Activated T-cell treated with anti-CD3 and anti-CD28 coated beads, Interleukin-2, amount 50 U/mL, for 24 hours (primary cell): ENCODE measurements around the gene AGMO.

Experiments
- DNase-seq: peaks from one replicate; pipeline ENCODE4 v3.0.0-alpha.2; 2020
- H3K27ac Mint-ChIP-seq: 2 replicates; pipeline ENCODE4 v1.8.0; 2020; ENCODE audit warnings: mild to moderate bottlenecking, mixed read lengths
- H3K27me3 Mint-ChIP-seq: 2 replicates; pipeline ENCODE4 v1.8.0; 2020; ENCODE audit warnings: mixed read lengths
- H3K36me3 Mint-ChIP-seq: 2 replicates; pipeline ENCODE4 v1.8.0; 2020; ENCODE audit warnings: low read depth, mixed read lengths
- H3K4me1 Mint-ChIP-seq: 2 replicates; pipeline ENCODE4 v1.8.0; 2020; ENCODE audit warnings: low read depth, mixed read lengths
- H3K4me3 Mint-ChIP-seq: 2 replicates; pipeline ENCODE4 v1.8.0; 2020; ENCODE audit warnings: mild to moderate bottlenecking, moderate library complexity, mixed read lengths
- H3K9me3 Mint-ChIP-seq: 2 replicates; pipeline ENCODE4 v1.8.0; 2020; ENCODE audit warnings: mixed read lengths

The AGMO gene

GRCh38 chr7:15219758-15220157 lies 342.1 kb downstream of the AGMO start:
- H3K4me3 Mint-ChIP-seq, result no peak overlapping the region
- H3K36me3 Mint-ChIP-seq, result no peaks in the 10 kb centered on the region
- no peaks in the 10 kb centered on the region for H3K27me3 Mint-ChIP-seq
- H3K27ac Mint-ChIP-seq, result no peak overlapping the region
- no peaks in the 10 kb centered on the region for H3K9me3 Mint-ChIP-seq
- no peaks in the 10 kb centered on the region for H3K4me1 Mint-ChIP-seq
- no peak for DNase-seq

GRCh38 chr7:15218261-15218660 lies 343.6 kb downstream of the AGMO start:
- DNase-seq, result no peak
- H3K36me3 Mint-ChIP-seq, result no peaks in the 10 kb centered on the region
- H3K4me3 Mint-ChIP-seq, result no peak overlapping the region
- H3K9me3 Mint-ChIP-seq, result no peaks in the 10 kb centered on the region
- no peaks in the 10 kb centered on the region for H3K27me3 Mint-ChIP-seq
- no peak overlapping the region for H3K27ac Mint-ChIP-seq
- no peaks in the 10 kb centered on the region for H3K4me1 Mint-ChIP-seq

- Mint-ChIP-seq H3K36me3 (no peaks in the 10 kb centered on the region), H3K4me1 (no peaks in the 10 kb centered on the region), H3K4me3 (no peak overlapping the region)
These were observed 346.2 kb downstream of the AGMO start for GRCh38 chr7:15215616-15216015.

DNA sequence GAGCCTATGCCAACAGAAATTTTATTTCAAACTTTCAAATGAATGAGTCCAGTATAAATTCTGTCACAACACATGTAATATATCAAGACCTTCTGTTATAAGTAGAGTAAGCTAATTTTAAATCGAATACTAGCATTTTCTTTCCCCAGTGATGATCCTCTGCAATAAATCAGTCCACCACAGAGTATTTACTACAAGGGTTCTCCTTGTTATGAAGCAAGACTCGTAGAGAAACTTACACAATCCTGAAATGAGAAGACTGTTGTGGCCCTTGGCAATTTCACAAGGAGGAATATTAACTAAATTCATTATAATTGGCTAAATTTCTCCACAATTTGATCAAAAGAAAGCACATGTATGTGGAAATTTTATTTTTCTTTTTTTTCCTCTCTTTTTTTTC lies 346.8 kb downstream of the AGMO start:
- no peaks in the 10 kb centered on the region for H3K27me3 Mint-ChIP-seq
- no peak overlapping the region for H3K27ac Mint-ChIP-seq
- no peaks in the 10 kb centered on the region for H3K9me3 Mint-ChIP-seq
- no peak for DNase-seq
- no peaks in the 10 kb centered on the region for H3K4me1 Mint-ChIP-seq
- no peak overlapping the region for H3K4me3 Mint-ChIP-seq
- no peaks in the 10 kb centered on the region for H3K36me3 Mint-ChIP-seq

More at GRCh38 chr7:15215616-15216015, 346.2 kb downstream of the AGMO start:
- Mint-ChIP-seq H3K9me3 (no peaks in the 10 kb centered on the region), H3K27me3 (no peaks in the 10 kb centered on the region), H3K27ac (no peak overlapping the region)
- no peak for DNase-seq

GRCh38 chr7:15213093-15213492 lies 348.7 kb downstream of the AGMO start:
- no peak for DNase-seq
- no peaks in the 10 kb centered on the region for H3K36me3 Mint-ChIP-seq
- no peaks in the 10 kb centered on the region for H3K9me3 Mint-ChIP-seq
- no peaks in the 10 kb centered on the region for H3K4me1 Mint-ChIP-seq
- no peak overlapping the region for H3K4me3 Mint-ChIP-seq
- no peak overlapping the region for H3K27ac Mint-ChIP-seq
- no peaks in the 10 kb centered on the region for H3K27me3 Mint-ChIP-seq

DNA sequence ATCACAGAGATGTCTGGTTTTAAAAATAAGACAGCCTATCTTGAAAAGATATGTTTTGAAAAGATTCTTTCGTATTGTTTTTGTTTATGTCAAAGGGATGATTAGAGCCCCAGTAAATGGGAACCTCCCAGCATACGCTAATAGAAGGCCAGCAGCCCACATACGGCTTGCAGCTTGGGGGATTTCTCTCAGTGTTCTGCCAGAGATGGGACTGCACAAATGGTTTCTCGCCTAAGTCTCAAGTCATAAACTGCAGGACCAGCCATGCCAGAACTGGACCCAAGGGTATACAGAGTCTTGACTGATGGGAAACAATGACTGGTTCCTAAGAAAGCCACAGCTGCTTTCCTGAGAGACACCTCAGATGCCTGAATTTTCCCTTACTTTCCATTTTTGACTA lies 352.4 kb downstream of the AGMO start:
- Mint-ChIP-seq H3K4me3 (no peak overlapping the region), H3K4me1 (no peaks in the 10 kb centered on the region), H3K27ac (no peak overlapping the region), H3K9me3 (peaks cover 2% of the 10 kb centered on the region), H3K36me3 (no peaks in the 10 kb centered on the region), H3K27me3 (no peaks in the 10 kb centered on the region)
- no peak for DNase-seq

- Mint-ChIP-seq H3K27ac (no peak overlapping the region), H3K4me1 (no peaks in the 10 kb centered on the region), H3K9me3 (peaks cover 2% of the 10 kb centered on the region), H3K4me3 (no peak overlapping the region), H3K27me3 (no peaks in the 10 kb centered on the region), H3K36me3 (no peaks in the 10 kb centered on the region)
- DNase-seq, result no peak
These were observed 357.4 kb downstream of the AGMO start for GRCh38 chr7:15204421-15204820.

- DNase-seq, result no peak
- Mint-ChIP-seq H3K27me3 (no peaks in the 10 kb centered on the region), H3K36me3 (no peaks in the 10 kb centered on the region), H3K4me3 (no peak overlapping the region), H3K9me3 (no peaks in the 10 kb centered on the region), H3K27ac (no peak overlapping the region), H3K4me1 (no peaks in the 10 kb centered on the region)
These were observed 362.3 kb downstream of the AGMO start for GRCh38 chr7:15199482-15199881.

- no peak overlapping the region for H3K4me3 Mint-ChIP-seq
- H3K27me3 Mint-ChIP-seq, result no peaks in the 10 kb centered on the region
- H3K27ac Mint-ChIP-seq, result no peak overlapping the region
- no peaks in the 10 kb centered on the region for H3K4me1 Mint-ChIP-seq
- no peaks in the 10 kb centered on the region for H3K9me3 Mint-ChIP-seq
- no peak for DNase-seq
- H3K36me3 Mint-ChIP-seq, result no peaks in the 10 kb centered on the region
These were observed 364.5 kb downstream of the AGMO start for GRCh38 chr7:15197042-15197977.

GRCh38 chr7:15178065-15178464 lies 383.8 kb downstream of the AGMO start:
- no peak for DNase-seq
- Mint-ChIP-seq H3K4me3 (no peak overlapping the region), H3K9me3 (peaks cover 6% of the 10 kb centered on the region), H3K27me3 (no peaks in the 10 kb centered on the region), H3K27ac (no peak overlapping the region), H3K4me1 (no peaks in the 10 kb centered on the region), H3K36me3 (no peaks in the 10 kb centered on the region)

DNA sequence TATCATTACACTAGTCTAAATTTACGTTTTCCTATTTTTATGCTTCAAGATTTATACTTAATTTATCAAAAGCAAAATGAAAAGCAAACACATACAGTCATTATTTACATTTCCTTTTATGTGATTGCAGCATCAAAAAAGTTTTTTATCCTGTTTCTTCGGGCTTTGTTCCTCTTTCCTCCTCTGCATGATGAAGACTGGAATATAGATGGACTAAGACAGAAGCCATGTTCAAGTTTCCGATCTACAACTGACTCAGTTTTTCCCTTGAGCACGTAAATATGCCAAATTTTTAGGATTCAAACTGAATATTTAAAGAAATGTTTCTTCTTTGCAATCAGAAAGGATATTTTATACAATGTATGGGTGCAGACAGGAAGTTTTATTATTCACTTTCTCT lies 385.7 kb downstream of the AGMO start:
- Mint-ChIP-seq H3K27me3 (no peaks in the 10 kb centered on the region), H3K27ac (no peak overlapping the region), H3K4me3 (no peak overlapping the region), H3K36me3 (no peaks in the 10 kb centered on the region), H3K4me1 (no peaks in the 10 kb centered on the region), H3K9me3 (peaks cover 4% of the 10 kb centered on the region)
- DNase-seq, result no peak

GRCh38 chr7:15175152-15175551 lies 386.7 kb downstream of the AGMO start:
- no peak overlapping the region for H3K4me3 Mint-ChIP-seq
- no peak for DNase-seq

GRCh38 chr7:15174485-15174884 lies 387.3 kb downstream of the AGMO start:
- peaks cover 2% of the 10 kb centered on the region for H3K9me3 Mint-ChIP-seq
- no peak for DNase-seq
- no peaks in the 10 kb centered on the region for H3K27me3 Mint-ChIP-seq
- H3K4me1 Mint-ChIP-seq, result no peaks in the 10 kb centered on the region
- no peak overlapping the region for H3K4me3 Mint-ChIP-seq
- H3K27ac Mint-ChIP-seq, result no peak overlapping the region
- H3K36me3 Mint-ChIP-seq, result no peaks in the 10 kb centered on the region

More at GRCh38 chr7:15175152-15175551, 386.7 kb downstream of the AGMO start:
- Mint-ChIP-seq H3K9me3 (peaks cover 2% of the 10 kb centered on the region), H3K36me3 (no peaks in the 10 kb centered on the region), H3K4me1 (no peaks in the 10 kb centered on the region), H3K27me3 (no peaks in the 10 kb centered on the region), H3K27ac (no peak overlapping the region)

DNA sequence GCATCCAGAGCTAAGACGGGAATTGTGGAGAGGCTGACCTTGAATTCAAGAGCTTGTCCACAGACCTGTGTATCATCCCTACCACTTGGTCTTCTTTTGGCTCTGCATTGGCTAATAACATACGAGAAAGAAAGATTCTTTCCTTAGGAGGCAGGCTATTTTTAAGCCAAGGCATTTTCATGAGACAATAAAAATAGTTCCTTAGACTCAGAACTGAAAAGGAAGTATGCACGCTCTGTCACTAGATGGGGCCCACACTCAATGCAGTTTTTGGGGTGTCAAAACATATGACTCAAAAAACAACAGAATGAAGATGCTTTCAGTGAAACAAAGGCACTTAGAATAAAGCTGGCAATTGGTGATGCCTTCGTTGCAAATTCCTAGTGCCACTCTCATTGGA lies 393.3 kb downstream of the AGMO start:
- Mint-ChIP-seq H3K4me3 (no peak overlapping the region), H3K27ac (no peak overlapping the region), H3K36me3 (no peaks in the 10 kb centered on the region), H3K4me1 (no peaks in the 10 kb centered on the region), H3K9me3 (peaks cover 7% of the 10 kb centered on the region), H3K27me3 (no peaks in the 10 kb centered on the region)
- no peak for DNase-seq

GRCh38 chr7:15167912-15168311 lies 393.9 kb downstream of the AGMO start:
- H3K27me3 Mint-ChIP-seq, result no peaks in the 10 kb centered on the region
- no peak for DNase-seq
- no peak overlapping the region for H3K4me3 Mint-ChIP-seq
- no peaks in the 10 kb centered on the region for H3K36me3 Mint-ChIP-seq
- H3K9me3 Mint-ChIP-seq, result peaks cover 11% of the 10 kb centered on the region
- no peak overlapping the region for H3K27ac Mint-ChIP-seq
- no peaks in the 10 kb centered on the region for H3K4me1 Mint-ChIP-seq
